DMS79 (cell line): ENCODE data around the gene KRTAP4-16.
A peak's percentile ranks its signal among the peaks of the same experiment; 100 is the strongest.
"Not testable (repeated sequence)": the region's sequence is repeated elsewhere in the genome, so short reads cannot be mapped to it uniquely, and the experiment has no call there.

Source experiments
- DNase-seq: peaks from one replicate; lab custom pipeline; 2025; lab: John Stamatoyannopoulos, UW

Gene KRTAP4-16

GRCh38 chr17:41073676-41074075 lies 28.3 kb downstream of the KRTAP4-16 start:
- DNase-seq = peak; percentile 6

DNA sequence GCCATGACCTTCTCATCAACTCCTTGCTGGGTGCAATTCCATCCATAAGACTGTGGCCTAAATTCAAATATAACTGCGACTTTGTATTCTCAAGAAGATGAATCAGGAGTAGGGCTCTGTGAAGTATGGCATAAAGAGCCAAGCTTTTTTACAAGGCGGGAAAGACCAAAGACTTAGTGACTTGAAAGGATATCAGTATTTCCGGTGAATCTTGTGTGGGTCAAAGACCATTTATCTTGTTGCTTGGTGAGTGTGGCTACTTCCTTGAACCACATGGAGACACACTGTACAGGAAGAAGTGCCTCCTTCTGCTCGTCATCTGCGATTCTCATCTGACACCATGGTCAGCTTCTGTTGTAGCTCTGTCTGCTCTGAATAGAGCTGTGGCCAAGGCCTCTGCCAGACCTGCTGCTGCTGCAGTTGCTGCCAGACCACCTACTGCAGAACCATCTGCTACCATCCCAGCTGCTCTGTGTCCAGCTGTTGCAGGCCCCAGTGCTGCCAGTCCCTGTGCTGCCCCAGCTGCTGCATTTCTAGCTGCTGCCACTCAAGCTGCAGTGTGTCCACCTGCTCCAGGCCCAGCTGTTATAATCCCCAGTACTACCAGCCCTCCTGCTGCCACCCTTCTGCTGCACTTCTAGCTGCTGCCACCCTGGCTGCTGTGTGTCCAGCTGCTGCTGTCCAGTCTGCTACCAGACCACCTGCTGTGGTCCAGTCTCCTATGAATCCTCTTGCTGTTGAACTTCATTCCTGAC lies 30.2 kb downstream of the KRTAP4-16 start:
- DNase-seq = no peak

GRCh38 chr17:41069031-41069430 lies 33.0 kb downstream of the KRTAP4-16 start:
- DNase-seq = no peak

GRCh38 chr17:41067281-41067680 lies 34.7 kb downstream of the KRTAP4-16 start:
- DNase-seq = no peak

DNA sequence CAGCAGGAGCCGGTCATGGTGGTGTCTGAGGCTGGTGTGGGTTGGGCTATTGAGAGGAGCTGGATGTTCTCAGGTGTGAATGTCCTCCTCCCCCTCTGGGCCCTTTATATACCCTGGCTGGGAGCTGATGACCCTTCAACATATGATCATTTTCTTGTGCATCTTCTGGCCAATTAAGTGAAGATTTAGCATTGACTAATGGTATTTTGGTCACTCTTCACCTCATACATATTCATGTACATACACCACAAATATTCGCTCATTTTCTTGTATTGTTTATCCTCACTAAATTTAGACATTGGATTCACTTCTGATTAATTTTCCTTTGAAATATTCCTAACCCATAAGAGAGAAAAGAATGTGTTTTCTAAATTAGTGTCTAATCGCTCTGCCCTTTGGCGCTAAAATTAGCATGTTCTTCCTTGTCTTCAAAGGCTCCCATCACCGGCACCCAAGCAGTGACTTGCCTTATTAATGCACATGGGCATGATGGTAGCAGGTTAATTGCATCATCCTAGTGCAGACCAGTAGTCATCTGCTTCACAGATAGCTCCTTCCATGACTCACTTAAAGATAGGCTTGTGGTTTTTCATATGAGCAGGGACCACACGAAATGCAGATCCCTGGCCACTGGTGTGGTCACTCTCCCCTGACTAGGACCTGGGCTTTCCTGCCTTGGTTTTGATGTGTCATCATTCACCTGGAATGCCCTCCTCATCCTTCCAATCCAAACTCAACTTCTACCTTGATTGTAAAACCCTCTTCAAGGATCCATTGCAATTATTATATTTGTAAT lies 36.0 kb downstream of the KRTAP4-16 start, which contains the start of gene KRTAP2-4:
Gene KRTAP2-4 (minus strand): TSS at position 51 of the 796 bp plus-strand sequence. CDS start 34 bp downstream, at position 17.
- DNase-seq = no peak

- DNase-seq = not testable (repeated sequence)
Observed at GRCh38 chr17:41065016-41065689, 36.9 kb downstream of the KRTAP4-16 start.

- peak; percentile 14 for DNase-seq
Observed at GRCh38 chr17:41064301-41064700, 37.7 kb downstream of the KRTAP4-16 start.

GRCh38 chr17:41063449-41063848 lies 38.6 kb downstream of the KRTAP4-16 start:
- DNase-seq = no peak

GRCh38 chr17:41061964-41062363 lies 40.0 kb downstream of the KRTAP4-16 start:
- no peak for DNase-seq

GRCh38 chr17:41060052-41060604 lies 41.9 kb downstream of the KRTAP4-16 start, which contains the start of gene KRTAP2-3:
Gene KRTAP2-3, minus strand, starts transcription at chr17:41060114. Its CDS starts 64 bp downstream, at chr17:41060050.
- DNase-seq = no peak

- DNase-seq = not testable (repeated sequence)
Observed at GRCh38 chr17:41059276-41060051, 42.5 kb downstream of the KRTAP4-16 start.

DNA sequence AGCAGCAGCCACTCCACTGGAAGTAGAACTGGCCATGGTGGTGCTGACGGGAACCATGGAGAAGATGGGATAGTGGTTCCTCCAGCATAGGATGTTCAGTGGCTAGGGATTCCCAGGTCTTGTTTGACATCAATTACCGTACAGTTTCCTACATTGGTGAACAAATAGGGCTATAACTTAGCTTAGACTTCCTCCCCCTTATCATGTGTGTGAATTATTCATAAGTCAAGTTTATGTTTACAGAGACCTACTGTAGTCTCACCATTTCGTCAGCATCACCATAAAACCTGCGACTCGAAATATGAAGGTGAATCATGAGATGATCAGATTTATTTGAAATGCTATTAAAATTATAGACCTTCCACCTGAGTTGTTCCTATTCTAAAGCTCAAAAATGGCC lies 43.3 kb downstream of the KRTAP4-16 start:
- no peak for DNase-seq

GRCh38 chr17:41057547-41057946 lies 44.5 kb downstream of the KRTAP4-16 start:
- DNase-seq = no peak

- not testable (repeated sequence) for DNase-seq
Observed at GRCh38 chr17:41055130-41055529, 46.9 kb downstream of the KRTAP4-16 start, which contains the start of gene KRTAP2-2. Gene KRTAP2-2, minus strand, starts transcription at chr17:41055230. Its CDS starts 19 bp downstream, at chr17:41055211.

DNA sequence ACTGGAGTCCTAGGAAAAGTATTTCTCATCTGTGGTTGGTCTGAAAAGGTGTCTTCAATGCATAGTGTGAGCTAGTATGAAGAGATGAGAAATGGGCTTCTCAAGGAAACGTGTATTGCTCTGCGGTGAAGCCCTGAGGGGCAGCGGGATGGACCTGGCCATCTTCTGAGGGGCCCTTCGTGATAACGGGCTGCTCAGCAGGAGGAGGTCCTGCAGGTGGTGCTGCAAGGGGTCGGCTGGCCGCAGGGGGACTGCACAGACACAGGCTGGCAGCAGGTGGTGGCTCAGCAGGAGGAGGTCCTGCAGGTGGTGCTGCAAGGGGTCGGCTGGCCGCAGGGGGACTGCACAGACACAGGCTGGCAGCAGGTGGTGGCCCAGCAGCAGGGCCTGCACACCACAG lies 47.5 kb downstream of the KRTAP4-16 start:
- DNase-seq = not testable (repeated sequence)

- no peak for DNase-seq
Observed at GRCh38 chr17:41054025-41054424, 48.0 kb downstream of the KRTAP4-16 start.

DNA sequence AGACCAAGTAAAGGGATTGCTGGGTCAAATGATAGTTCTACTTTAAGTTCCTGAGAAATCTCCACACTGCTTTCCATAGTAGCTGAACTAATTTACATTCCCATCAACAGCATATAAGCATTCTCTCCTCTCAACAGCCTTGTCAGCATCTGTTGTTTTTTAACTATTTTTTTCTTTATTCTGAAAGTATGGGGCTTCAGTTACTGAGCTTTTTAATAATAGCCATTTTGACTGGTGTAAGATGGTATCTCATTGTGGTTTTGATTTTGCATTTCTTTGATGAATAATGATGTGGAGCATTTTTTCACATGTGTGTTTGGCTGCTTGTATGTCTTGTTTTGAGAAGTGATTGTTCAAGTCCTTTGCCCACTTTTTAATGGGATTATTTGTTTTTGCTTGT lies 49.4 kb downstream of the KRTAP4-16 start:
- DNase-seq = no peak
